M059J (cell line): ENCODE results near the gene CENPX. TPM values are rescaled to one million over a fixed set of nuclear protein-coding genes. Genes with fewer than 3 reads are reported as not detected.
"Not testable (repeated sequence)": the region's sequence is repeated elsewhere in the genome, so short reads cannot be mapped to it uniquely, and the experiment has no call there.

Source experiments
- DNase-seq: peaks from one replicate; pipeline ENCODE4 v3.0.0-alpha.2; 2012; ENCODE audit warnings: low read depth
- total RNA-seq: library from RNA; depleted of rRNA; stranded (reverse); fragments of >200 nt; shearing (Covaris generic); gene quantifications from 2 replicates; pipeline ENCODE4 v1.2.3, GENCODE V29; 2014

The CENPX gene
- total RNA-seq, 1 experiment from 2014 or later = 155 TPM

GRCh38 chr17:82039695-82040299, 17.1 kb upstream of the CENPX start:
- no peak for DNase-seq

GRCh38 chr17:82038796-82039409, 16.2 kb upstream of the CENPX start:
- not testable (repeated sequence) for DNase-seq

- DNase-seq = no peak
These were observed 15.2 kb upstream of the CENPX start for GRCh38 chr17:82037889-82038195.

GRCh38 chr17:82037092-82037888, 14.6 kb upstream of the CENPX start, which contains the start of gene DCXR:
Gene DCXR (minus strand): TSS chr17:82037697. CDS start chr17:82037682, 15 bp downstream.
- DNase-seq = peak; percentile 95

GRCh38 chr17:82036634-82037091, 14.0 kb upstream of the CENPX start:
- DNase-seq = no peak

- DNase-seq = no peak
These were observed 13.4 kb upstream of the CENPX start for GRCh38 chr17:82035956-82036633.

GRCh38 chr17:82035488-82035887, 12.8 kb upstream of the CENPX start:
- DNase-seq = no peak

GRCh38 chr17:82034371-82035011, 11.8 kb upstream of the CENPX start:
- no peak for DNase-seq

- DNase-seq = no peak
These were observed 10.8 kb upstream of the CENPX start for GRCh38 chr17:82033359-82034085.

GRCh38 chr17:82031885-82032627, 9.4 kb upstream of the CENPX start:
- DNase-seq = no peak

DNA sequence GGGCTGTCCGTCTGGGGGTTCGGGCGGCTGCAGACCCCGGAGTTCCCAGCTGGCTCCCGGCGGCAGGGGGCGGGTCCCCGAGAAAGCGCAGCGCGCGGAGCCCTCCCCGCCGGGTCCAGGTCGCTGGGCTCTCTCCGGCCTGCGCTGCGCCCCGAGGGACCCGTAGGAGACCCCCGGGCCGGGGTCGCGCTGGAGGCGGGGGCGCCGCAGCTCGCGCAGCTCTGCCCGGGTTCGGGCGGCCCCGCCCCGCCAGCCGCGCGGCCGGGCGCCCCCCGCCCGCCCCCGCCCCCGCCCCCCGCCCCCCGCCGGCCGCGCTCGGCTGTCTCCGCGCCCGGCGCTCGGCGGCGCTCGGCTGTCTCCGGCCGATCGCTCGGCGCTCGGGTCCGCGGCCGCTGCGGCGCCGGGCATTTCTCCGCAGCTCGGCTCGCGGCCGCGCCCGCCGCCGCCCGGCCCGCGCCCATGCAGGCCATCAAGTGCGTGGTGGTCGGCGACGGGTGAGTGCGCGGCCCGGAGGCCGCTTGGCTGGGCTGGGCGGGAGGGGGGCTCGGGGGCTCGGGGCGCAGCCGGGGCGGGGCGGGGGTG, 8.7 kb upstream of the CENPX start, which contains the start of gene RAC3:
Gene RAC3 (plus strand): TSS at position 376 of the 582 bp plus-strand sequence. CDS start 84 bp downstream, at position 460.
- peak; percentile 22 for DNase-seq

DNA sequence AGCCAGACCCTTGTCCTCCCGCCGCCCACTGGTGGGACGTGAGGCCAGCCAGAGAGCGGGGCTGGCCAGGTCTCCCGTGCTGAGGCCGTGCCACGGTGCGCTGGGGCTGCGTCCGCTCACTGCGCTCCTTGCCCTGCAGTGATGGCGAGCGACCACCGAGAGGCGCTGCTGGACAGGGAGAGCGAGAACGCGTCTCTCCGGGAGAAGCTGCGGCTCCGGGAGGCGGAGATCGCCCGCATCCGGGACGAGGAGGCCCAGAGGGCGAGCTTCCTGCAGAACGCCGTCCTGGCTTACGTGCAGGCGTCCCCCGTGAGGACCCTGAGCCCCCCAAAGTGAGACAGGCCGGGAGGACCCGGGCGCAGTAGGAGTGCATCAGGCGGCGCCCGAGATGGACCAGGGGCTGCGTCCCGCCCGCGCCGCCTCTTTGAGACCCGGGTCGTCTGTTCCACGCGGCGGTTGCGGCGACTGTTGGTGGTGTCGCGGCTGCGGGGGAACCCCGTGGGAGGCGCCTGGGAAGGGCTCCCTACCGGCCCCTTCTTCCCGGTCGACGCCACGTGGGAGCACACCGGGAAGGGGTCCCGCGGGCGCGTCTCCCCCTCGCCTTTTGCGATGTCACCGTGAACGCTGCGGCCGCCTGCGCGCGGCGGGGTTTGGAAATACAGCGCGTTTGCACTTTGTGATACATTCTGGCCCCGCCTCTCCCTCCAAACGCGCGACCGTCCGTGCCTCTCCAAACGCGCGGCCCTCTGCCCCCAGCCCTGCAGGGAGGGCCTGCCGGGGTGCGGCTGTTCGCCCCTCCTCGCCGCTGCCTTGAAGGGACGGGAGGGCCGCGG, 8.0 kb upstream of the CENPX start:
- peak; percentile 23 for DNase-seq

GRCh38 chr17:82029990-82030469, 7.4 kb upstream of the CENPX start:
- no peak for DNase-seq

DNA sequence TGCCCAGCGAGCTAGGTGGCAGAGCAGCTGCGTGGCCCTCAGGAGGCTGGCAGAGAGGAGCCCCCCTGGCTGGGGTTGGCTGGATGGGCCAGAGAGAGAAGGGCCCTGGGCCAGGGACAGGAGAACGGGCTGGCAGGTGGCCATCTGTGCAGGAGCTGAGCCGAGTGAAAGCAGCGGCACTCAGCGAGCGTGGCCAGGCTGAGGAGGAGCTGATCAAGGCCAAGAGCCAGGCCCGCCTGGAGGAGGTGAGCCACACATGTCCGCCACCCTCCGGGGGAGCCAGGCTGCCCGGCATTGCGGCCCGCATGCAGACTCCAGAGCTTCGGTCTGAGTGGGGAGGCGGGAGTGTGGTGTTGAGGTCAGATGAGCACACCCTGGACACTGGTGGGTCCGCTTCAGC, 6.7 kb upstream of the CENPX start:
- peak; percentile 20 for DNase-seq

- DNase-seq = no peak
These were observed 6.3 kb upstream of the CENPX start for GRCh38 chr17:82028966-82029365.

GRCh38 chr17:82028246-82028645, 5.6 kb upstream of the CENPX start:
- DNase-seq = no peak

GRCh38 chr17:82025401-82026107, 2.9 kb upstream of the CENPX start:
- DNase-seq = no peak

DNA sequence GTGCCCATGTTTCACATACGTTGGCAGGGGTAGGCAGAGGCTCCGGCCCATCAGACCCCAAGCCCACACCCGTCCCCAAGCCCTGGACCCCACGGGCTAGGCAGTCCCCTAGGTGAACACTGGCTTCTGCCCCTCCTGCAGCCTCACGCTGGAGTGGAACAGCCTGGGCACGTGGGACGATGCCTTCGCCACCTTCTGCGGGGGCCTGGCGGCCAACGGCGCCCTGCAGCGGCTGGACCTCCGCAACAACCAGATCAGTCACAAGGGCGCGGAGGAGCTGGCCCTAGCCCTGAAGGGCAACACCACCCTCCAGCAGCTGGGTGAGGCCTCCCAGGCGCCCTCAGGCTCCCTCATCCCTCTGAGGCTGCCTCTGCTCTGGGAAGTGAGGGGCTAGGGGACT, 2.2 kb upstream of the CENPX start:
- DNase-seq = no peak
